HG02798 (cell line): ENCODE results near the gene TPCN1.

Experiments
- ATAC-seq: cut with Tn5 transposase; IDR thresholded peaks from one replicate; pipeline ENCODE4 v1.9.1; 2021; ENCODE audit warnings: mild to moderate bottlenecking; ENCODE audit not compliant: unreplicated experiment, poor library complexity

TPCN1 gene

DNA sequence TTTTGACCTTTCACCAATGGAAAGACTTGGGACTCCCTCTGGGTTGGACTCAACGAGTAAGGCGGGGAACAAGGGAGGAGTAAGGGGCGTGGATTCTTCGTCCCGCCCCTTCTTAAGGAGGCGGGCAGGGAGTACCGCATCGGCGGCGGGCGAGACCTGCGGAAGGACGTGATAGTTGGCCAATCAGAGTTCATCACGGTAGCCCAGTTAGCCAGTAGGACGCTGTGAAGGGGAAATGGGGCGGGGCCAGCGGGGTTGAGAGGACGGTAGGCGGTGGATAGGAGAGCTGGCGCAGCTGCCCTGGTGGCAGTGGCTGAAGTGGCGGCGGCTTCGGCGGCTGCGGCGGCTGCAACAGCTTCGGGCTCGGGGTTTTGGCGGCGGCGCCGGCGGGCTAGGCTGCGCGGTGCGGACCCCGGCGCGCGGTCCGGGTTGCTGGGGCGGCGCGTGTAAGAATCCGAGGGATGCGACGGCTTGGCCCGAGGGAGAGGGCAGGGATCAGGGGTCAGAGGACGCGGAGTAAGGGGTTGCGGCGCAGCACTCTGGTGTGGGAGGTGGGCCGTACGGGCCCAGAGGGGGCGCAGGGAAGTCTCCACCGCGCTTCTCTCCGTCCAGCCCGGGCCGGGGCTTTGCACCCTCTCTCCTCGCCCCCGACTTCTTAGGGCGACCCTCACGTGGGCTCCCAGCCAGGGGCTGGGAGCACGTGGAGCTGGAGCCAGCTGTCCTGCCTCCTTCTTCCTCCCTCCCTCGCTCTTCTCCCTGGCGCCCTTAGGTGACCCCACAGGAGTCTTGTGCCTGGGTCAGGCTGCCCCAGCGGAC, at the start of gene TPCN1:
TSS of gene TPCN1 (plus strand) at position 284 of the 816 bp plus-strand sequence. CDS start 5,389 bp downstream, outside the sequence.
- peak; percentile 93 for ATAC-seq

DNA sequence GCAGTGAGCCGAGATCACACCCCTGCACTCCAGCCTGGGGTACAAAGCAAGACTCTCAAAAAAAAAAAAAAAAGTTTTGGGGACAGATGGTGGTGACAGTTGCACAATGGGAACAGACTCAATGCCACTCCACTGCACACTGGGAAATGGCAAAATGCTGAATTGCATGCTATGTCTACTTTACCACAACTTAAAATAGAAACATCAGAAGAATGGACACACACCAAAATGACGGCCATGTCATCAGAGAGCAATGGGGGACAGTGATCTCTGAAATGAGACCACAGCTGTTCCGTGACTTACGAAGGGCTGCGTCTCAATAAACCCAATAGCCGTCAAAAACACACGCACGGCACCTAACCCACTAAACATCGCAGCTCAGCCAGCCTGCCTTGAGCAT, 49.7 kb upstream of the TPCN1 start:
- ATAC-seq, result no peak

GRCh38 chr12:113172185-113172584, 49.1 kb upstream of the TPCN1 start:
- ATAC-seq, result no peak

DNA sequence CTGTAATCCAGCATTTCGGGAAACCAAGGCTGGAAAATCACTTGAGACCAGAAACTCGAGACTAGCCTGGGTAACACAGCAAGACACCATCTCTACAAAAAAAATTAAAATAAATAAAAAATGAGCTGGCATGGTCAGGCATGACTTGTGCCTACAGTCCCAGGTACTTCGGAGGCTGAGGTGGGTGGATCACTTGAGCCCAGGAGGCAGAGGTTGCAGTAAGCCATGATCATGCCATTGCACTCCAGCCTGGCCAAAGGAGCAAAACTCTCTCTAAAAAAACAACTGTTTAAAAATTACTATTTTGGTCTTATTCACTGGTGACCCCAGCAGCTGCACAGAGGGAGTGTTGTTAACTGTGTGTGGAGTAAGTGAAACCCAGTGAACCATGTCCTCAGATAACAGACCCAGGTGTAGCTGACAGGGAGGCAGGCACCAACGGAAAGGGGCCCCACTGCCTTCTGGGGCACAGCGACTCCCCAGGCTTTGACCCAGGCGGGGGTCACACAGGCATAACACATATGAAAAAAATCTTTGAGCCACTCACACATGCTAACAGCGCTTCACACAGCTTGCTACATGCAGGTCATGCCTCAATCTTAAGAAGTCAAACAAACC, 48.1 kb upstream of the TPCN1 start:
- ATAC-seq, result peak; percentile 76

GRCh38 chr12:113174461-113175384, 46.5 kb upstream of the TPCN1 start:
- ATAC-seq, result peak; percentile 50

DNA sequence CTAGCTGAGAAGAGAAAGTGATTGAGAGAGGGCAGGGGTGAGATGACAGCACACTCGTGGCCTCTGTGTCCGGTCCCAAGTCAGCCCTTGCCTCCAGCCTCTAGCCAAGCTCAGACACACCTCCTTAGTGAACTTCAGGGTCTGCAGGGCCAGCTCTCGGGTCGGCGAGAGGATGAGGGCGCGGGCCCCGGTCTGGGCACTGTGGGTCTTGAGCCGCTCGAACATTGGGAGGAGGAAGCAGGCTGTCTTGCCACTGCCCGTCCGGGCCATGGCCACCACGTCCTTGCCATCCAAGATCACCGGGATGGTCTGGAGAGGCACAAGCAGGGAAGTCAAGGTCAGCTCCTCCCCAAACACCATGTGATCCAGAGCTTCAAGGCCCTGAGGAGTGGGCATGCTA, 42.2 kb upstream of the TPCN1 start:
- ATAC-seq, result no peak

GRCh38 chr12:113180333-113180732, 40.9 kb upstream of the TPCN1 start:
- no peak for ATAC-seq

DNA sequence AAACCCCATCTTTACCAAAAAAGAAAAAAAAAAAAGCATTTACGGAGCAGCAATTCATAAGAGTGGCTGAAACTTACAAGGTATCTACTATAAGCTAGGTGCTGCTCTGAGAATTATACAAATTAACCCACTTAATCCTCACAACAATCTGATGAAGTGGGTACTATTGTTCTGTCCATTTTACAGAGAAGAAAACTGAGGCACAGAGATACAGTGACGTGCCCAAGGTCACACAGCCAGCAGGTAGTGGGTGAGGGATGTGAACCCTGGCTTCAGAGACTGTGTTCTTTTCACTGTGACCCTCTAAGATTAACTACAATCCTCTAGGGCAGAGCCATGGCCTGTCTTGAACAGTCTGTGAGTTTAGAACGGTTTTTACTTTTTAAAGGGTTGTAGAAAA, 39.3 kb upstream of the TPCN1 start:
- ATAC-seq, result no peak

DNA sequence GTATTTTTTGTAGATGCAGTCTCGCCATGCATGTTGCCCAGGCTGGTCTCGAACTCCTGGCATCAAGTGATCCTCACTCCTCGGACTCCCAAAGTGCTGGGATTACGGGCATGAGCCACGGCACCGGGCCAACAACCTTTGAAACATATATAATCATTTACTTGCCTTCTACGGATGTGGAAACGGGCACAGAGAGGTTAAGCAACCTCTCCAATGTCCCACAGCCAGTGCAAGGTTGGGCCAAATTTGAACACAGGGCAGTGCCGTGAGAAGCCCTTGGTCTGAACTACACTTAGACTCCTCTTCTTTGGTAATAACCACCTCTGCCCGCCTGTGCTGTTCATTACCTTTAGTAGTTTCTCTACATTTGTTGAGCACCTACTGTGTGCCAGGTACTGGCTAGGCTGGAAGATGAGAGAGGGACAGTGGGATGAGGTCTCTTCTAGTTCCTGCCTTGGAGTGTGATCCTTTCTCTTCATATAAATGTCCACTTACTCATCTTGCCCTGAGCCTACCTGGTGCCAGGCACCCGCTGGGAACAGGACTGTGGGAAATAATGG, 38.2 kb upstream of the TPCN1 start:
- no peak for ATAC-seq

DNA sequence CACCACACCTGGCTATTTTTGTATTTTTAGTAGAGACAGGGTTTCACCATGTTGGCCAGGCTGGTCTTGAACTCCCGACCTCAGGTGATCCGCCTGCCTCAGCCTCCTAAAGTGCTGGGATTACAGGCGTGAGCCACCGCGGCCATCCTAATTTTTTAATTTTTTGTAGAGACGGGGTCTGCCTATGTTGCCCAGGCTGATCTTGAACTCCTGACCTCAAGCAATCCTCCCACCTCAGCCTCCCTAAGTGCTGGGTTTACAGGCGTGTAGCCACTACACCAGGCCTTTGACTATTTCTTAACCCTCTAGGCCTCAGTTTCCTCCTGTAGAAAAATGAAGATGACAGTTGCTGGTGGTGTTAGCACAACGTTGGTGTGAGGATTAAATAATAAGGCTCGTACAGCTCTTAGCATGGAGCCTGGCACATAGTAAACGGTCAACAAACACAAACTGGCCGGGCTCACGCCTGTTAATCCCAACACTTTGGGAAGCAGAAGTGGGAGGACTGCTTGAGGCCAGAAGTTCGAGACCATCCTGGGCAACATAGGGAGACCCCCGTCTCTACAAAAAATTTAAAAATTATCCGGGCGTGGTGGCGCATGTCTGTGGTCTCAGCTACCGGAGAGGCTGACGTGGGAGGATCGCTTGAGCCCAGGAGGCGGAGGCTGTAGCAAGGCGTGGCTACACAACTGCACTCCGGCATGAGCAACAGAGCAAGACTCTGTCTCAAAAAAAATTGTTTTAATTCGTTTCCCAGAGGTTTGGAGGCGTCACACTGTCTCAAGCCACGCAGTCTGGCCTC, 37.0 kb upstream of the TPCN1 start:
- peak; percentile 55 for ATAC-seq

DNA sequence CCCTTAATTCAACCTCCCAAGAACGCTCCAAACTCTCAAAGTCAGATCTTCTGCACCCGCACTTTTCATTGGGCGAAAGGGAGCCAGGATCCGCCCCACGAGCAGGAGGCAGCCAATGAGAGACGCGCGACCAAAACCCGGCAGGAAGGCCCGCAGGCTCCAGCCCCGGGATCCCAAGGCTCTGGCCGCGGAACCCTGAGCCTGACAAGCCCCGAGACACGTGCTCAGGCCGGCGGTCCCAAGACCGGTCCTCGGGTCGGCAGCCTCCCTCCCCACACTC, 36.4 kb upstream of the TPCN1 start:
- ATAC-seq, result peak; percentile 80

- peak; percentile 54 for ATAC-seq
Measured at GRCh38 chr12:113185180-113186032, 35.9 kb upstream of the TPCN1 start, which contains the start of the genes DDX54 and RITA1. Gene DDX54, minus strand, starts transcription at chr12:113185478. Its CDS starts 27 bp downstream, at chr12:113185451. Gene RITA1, plus strand, starts transcription at chr12:113185721. Its CDS starts 1,026 bp downstream, at chr12:113186747.

- no peak for ATAC-seq
Measured at GRCh38 chr12:113186033-113186365, 35.3 kb upstream of the TPCN1 start.

- no peak for ATAC-seq
Measured at GRCh38 chr12:113186666-113187325, 34.5 kb upstream of the TPCN1 start.

- no peak for ATAC-seq
Measured at GRCh38 chr12:113189361-113189760, 31.9 kb upstream of the TPCN1 start.

GRCh38 chr12:113190761-113191160, 30.5 kb upstream of the TPCN1 start:
- no peak for ATAC-seq

DNA sequence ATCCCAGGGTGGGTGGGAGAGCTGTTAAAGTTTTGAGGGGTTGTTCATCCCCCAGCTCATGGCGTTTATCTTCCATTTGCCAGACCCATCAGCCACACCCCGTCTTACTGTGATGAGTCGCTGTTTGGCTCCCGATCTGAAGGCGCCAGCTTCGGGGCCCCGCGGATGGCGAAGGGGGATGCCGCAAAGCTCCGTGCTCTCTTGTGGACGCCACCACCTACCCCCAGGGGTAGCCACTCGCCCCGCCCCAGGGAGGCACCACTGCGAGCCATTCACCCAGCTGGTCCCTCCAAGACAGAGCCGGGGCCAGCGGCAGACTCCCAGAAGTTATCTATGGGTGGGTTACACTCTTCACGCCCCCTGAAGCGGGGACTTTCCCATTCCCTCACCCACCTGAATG, 30.0 kb upstream of the TPCN1 start:
- ATAC-seq, result no peak

DNA sequence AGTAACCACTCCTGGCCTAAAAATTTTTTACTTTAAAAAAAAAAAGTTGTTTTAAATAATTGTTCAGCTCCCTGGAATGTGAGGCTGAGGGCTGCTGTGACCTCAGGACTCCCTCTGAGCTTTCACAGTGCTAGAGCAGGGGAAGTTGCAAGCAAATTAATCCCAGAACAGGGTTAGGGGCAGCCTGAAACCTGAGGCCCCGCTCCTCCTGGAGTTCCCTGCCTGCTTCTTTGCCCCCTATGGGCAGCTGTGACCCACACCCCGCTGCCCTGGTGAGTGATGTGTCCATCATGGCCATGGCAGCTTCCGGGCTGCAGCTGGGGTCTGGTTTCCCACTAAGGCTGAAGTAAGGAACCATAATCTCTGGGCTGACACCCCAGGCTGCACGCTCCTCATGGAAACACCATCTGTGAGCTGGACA, 26.3 kb upstream of the TPCN1 start:
- ATAC-seq, result no peak
